NCI-H1092 (cell line): ENCODE results near the gene P2RY14.

Experiments used
- DNase-seq: peaks from one replicate; lab custom pipeline; 2025; lab: John Stamatoyannopoulos, UW

P2RY14 gene

GRCh38 chr3:151278230-151278629 is at the start of gene P2RY14:
TSS of gene P2RY14 (minus strand) at chr3:151278542. CDS start at chr3:151214316, 64,226 bp downstream.
- no peak for DNase-seq

GRCh38 chr3:151327571-151328198 is 49.3 kb upstream of the P2RY14 start:
- no peak for DNase-seq

GRCh38 chr3:151322511-151322910 is 44.2 kb upstream of the P2RY14 start:
- no peak for DNase-seq

GRCh38 chr3:151321526-151321925 is 43.2 kb upstream of the P2RY14 start:
- DNase-seq: no peak

GRCh38 chr3:151320131-151320530 is 41.8 kb upstream of the P2RY14 start:
- no peak for DNase-seq

GRCh38 chr3:151319628-151320027 is 41.3 kb upstream of the P2RY14 start:
- DNase-seq: no peak

GRCh38 chr3:151318991-151319390 is 40.6 kb upstream of the P2RY14 start:
- no peak for DNase-seq

GRCh38 chr3:151318313-151318712 is 40.0 kb upstream of the P2RY14 start:
- no peak for DNase-seq

GRCh38 chr3:151316267-151316991 is 38.1 kb upstream of the P2RY14 start, which contains the start of gene GPR87:
TSS of gene GPR87 (minus strand) at chr3:151316820. CDS start at chr3:151300100, 16,720 bp downstream.
- DNase-seq: no peak

- no peak for DNase-seq
Measured at GRCh38 chr3:151315846-151316245, 37.5 kb upstream of the P2RY14 start.

GRCh38 chr3:151315136-151315535 is 36.8 kb upstream of the P2RY14 start:
- no peak for DNase-seq

GRCh38 chr3:151314593-151314992 is 36.3 kb upstream of the P2RY14 start:
- no peak for DNase-seq

GRCh38 chr3:151314137-151314536 is 35.8 kb upstream of the P2RY14 start:
- no peak for DNase-seq

GRCh38 chr3:151312972-151313371 is 34.6 kb upstream of the P2RY14 start:
- DNase-seq: no peak

GRCh38 chr3:151309566-151309965 is 31.2 kb upstream of the P2RY14 start:
- DNase-seq: no peak

GRCh38 chr3:151307583-151308488 is 29.5 kb upstream of the P2RY14 start:
- no peak for DNase-seq

GRCh38 chr3:151307131-151307530 is 28.8 kb upstream of the P2RY14 start:
- DNase-seq: no peak

- DNase-seq: no peak
Measured at GRCh38 chr3:151306168-151306810, 27.9 kb upstream of the P2RY14 start.

- DNase-seq: no peak
Measured at GRCh38 chr3:151305775-151306151, 27.4 kb upstream of the P2RY14 start.

- DNase-seq: no peak
Measured at GRCh38 chr3:151305060-151305774, 26.9 kb upstream of the P2RY14 start.

GRCh38 chr3:151303751-151304150 is 25.4 kb upstream of the P2RY14 start:
- no peak for DNase-seq
